ENCODE results near the gene MED29. TPM values are rescaled to one million over a fixed set of nuclear protein-coding genes. Genes with fewer than 3 reads are reported as not detected.

The MED29 gene
- total RNA-seq, 1 experiment from 2014 or later = 42.9 TPM

DNA sequence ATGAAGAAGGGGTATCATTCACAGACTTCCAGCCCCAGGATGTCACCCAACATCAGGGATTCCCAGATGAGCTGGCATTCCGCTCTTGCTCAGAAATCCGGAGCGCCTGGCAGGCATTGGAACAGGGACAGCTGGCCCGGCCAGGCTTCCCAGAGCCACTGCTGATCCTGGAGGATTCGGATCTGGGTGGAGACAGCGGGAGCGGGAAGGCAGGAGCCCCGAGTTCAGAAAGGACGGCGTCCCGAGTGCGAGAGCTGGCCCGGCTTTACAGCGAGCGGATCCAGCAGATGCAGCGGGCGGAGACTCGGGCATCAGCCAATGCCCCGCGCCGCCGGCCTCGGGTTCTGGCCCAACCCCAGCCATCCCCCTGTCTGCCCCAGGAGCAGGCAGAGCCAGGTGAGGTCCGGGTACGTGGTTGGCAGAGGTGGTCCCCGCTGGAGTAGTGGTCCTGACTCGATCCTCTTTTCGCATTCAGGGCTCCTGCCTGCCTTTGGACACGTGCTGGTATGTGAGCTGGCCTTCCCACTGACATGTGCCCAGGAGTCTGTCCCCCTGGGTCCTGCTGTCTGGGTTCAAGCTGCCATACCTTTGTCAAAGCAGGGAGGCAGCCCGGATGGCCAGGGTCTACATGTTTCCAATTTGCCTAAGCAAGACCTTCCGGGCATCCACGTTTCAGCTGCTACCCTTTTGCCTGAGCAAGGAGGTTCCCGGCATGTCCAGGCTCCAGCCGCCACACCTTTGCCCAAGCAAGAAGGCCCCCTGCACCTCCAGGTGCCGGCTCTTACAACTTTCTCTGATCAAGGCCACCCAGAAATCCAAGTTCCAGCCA lies 32.3 kb downstream of the MED29 start:
- POLR2A ChIA-PET = interaction anchor here (0.9 kb wide), 2 partner anchors 12 kb away, joined by 4 to 5 read pairs; partner anchors contain the start of gene RPS16
- no peaks in the 10 kb centered on the region for H3K9me3 Mint-ChIP-seq
- DNase-seq (ENCODE audit: low spot score) (no peak), ATAC-seq (no peak)
- H3K4me3 Mint-ChIP-seq = no peak overlapping the region
- H3K27me3 Mint-ChIP-seq (ENCODE audit: low read depth) = no peaks in the 10 kb centered on the region
- peaks cover 32% of the 10 kb centered on the region for H3K36me3 Mint-ChIP-seq
- TF ChIP-seq MXD4 (CRISPR knock-in tag; IDR thresholded peaks at IDR 0.05; ENCODE audit: borderline replicate concordance) = no peak
- no peak for TF ChIP-seq NR2C2 (CRISPR knock-in tag; IDR thresholded peaks at IDR 0.05)
- TF ChIP-seq, protein P1, sequence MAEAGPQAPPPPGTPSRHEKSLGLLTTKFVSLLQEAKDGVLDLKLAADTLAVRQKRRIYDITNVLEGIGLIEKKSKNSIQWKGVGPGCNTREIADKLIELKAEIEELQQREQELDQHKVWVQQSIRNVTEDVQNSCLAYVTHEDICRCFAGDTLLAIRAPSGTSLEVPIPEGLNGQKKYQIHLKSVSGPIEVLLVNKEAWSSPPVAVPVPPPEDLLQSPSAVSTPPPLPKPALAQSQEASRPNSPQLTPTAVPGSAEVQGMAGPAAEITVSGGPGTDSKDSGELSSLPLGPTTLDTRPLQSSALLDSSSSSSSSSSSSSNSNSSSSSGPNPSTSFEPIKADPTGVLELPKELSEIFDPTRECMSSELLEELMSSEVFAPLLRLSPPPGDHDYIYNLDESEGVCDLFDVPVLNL (CRISPR knock-in tag; IDR thresholded peaks at IDR 0.05; ENCODE audit: borderline replicate concordance, low read depth) = no peak
- TF ChIP-seq ELF4 (CRISPR knock-in tag; IDR thresholded peaks at IDR 0.05; ENCODE audit: low read depth) = no peak
- TF ChIP-seq TEAD1 (CRISPR knock-in tag; IDR thresholded peaks at IDR 0.05) = no peak
- TF ChIP-seq EMX1 (CRISPR knock-in tag; IDR thresholded peaks at IDR 0.05) = no peak
- TF ChIP-seq, protein P2, sequence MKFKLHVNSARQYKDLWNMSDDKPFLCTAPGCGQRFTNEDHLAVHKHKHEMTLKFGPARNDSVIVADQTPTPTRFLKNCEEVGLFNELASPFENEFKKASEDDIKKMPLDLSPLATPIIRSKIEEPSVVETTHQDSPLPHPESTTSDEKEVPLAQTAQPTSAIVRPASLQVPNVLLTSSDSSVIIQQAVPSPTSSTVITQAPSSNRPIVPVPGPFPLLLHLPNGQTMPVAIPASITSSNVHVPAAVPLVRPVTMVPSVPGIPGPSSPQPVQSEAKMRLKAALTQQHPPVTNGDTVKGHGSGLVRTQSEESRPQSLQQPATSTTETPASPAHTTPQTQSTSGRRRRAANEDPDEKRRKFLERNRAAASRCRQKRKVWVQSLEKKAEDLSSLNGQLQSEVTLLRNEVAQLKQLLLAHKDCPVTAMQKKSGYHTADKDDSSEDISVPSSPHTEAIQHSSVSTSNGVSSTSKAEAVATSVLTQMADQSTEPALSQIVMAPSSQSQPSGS (CRISPR knock-in tag; IDR thresholded peaks at IDR 0.05; ENCODE audit: borderline replicate concordance, low read depth) = no peak
- H3K27ac Mint-ChIP-seq = no peak overlapping the region
- H3K4me1 Mint-ChIP-seq = peaks cover 14% of the 10 kb centered on the region
- CTCF ChIA-PET = interaction anchor here (1.2 to 2.2 kb wide), 2 partner anchors 10 to 11 kb away, joined by 4 to 5 read pairs; partner anchors contain the start of gene PLEKHG2

- TF ChIP-seq MYBL2 (CRISPR knock-in tag; IDR thresholded peaks at IDR 0.05) (no peak), FOXK1 (CRISPR knock-in tag; IDR thresholded peaks at IDR 0.05) (no peak), SMAD4 (CRISPR knock-in tag; IDR thresholded peaks at IDR 0.05) (no peak), NFE2L1 (CRISPR knock-in tag; IDR thresholded peaks at IDR 0.05) (no peak), ATF3 (CRISPR knock-in tag; conservative IDR thresholded peaks at IDR 0.05) (no peak), USF2 (CRISPR knock-in tag; IDR thresholded peaks at IDR 0.05) (no peak), ZMAT4 (CRISPR knock-in tag; IDR thresholded peaks at IDR 0.05) (no peak), ZNF232 (CRISPR knock-in tag; IDR thresholded peaks at IDR 0.05) (no peak)
- TF ChIP-seq, protein P3, sequence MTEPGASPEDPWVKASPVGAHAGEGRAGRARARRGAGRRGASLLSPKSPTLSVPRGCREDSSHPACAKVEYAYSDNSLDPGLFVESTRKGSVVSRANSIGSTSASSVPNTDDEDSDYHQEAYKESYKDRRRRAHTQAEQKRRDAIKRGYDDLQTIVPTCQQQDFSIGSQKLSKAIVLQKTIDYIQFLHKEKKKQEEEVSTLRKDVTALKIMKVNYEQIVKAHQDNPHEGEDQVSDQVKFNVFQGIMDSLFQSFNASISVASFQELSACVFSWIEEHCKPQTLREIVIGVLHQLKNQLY (CRISPR knock-in tag; IDR thresholded peaks at IDR 0.05) = no peak
- TF ChIP-seq, protein P2 (CRISPR knock-in tag; IDR thresholded peaks at IDR 0.05; ENCODE audit: borderline replicate concordance, low read depth) = no peak
- no peaks in the 10 kb centered on the region for H3K9me3 Mint-ChIP-seq
- CTCF ChIA-PET = interaction anchor here (2.2 kb wide), 1 partner anchor 13 kb away, joined by 5 read pairs; the partner anchor contains the start of gene PLEKHG2
- DNase-seq (ENCODE audit: low spot score) (no peak), ATAC-seq (no peak)
- H3K27me3 Mint-ChIP-seq (ENCODE audit: low read depth) = no peaks in the 10 kb centered on the region
- H3K4me3 Mint-ChIP-seq = no peak overlapping the region
- POLR2A ChIA-PET = interaction anchor here (1.0 kb wide), 1 partner anchor 11 kb away, joined by 4 read pairs; the partner anchor contains the start of gene RPS16
- peaks cover 22% of the 10 kb centered on the region for H3K4me1 Mint-ChIP-seq
- H3K36me3 Mint-ChIP-seq = peaks cover 25% of the 10 kb centered on the region
- no peak overlapping the region for H3K27ac Mint-ChIP-seq
These were observed 33.8 kb downstream of the MED29 start for GRCh38 chr19:39424934-39425333.

Data from WTC11 (cell line).